GM12873 (cell line): ENCODE measurements around the gene MED10.

Experiments used
- CTCF ChIP-seq: IDR thresholded peaks from 2 replicates; pipeline ENCODE4 v1.5.1; 2012; ENCODE audit warnings: low read depth, mild to moderate bottlenecking, moderate library complexity, low read length, control low read depth; ENCODE audit not compliant: insufficient read depth; ENCODE audit errors: missing control alignments

Gene MED10

GRCh38 chr5:6322163-6322713 is 56.1 kb downstream of the MED10 start:
- TF ChIP-seq CTCF, result no peak
